ENCODE results near the gene NLRC3. TPM values are rescaled to one million over a fixed set of nuclear protein-coding genes. Genes with fewer than 3 reads are reported as not detected.

The NLRC3 gene
- total and polyA plus RNA-seq, 4 donors = 0.35 to 2.2 (median 1.0) TPM

DNA sequence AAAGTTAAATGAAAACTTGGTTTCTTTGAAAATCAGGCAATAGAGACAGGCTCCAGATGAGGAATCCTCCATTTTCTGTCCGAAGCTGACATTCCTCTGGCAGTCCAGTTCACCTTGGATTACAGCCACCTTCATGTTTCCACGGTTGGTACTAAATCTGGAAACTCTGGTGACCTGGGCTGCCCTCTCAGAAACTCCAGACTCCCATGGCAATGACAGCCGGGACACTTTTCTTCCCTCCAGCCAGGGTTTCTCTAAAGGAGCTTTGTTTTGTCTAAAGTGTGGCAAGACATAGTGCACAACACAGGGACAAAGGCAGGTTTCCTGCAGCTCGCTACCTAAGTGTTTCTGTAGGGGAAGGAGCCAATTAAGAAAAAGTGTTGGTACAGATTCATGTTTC lies 40.4 kb downstream of the NLRC3 start:
- Histone ChIP-seq H3K4me1 (ENCODE audit: control insufficient read depth in 4 of 4, insufficient read depth in 4 of 4, low read length in 3 of 4) (peaks cover 2 to 16% (median 10%) of the 10 kb centered on the region in 4 donors), H3K36me3 (ENCODE audit: control insufficient read depth in 4 of 4, insufficient read depth in 3 of 4, low read depth in 1 of 4, low read length in 3 of 4) (peaks cover 2 to 21% (median 7%) of the 10 kb centered on the region in 4 donors), H3K27ac (ENCODE audit: low read depth in 1 of 2, low read length in 2 of 2) (no peak overlapping the region), H3K4me3 (ENCODE audit: low read depth in 1 of 3, low read length in 3 of 3) (no peak overlapping the region), H3K9me3 (ENCODE audit: control insufficient read depth in 4 of 4, low read length in 3 of 4) (no peaks in the 10 kb centered on the region), H3K9ac (ENCODE audit: low read depth in 1 of 2, low read length in 2 of 2) (no peak overlapping the region), H3K27me3 (ENCODE audit: control insufficient read depth in 4 of 4, insufficient read depth in 4 of 4, low read length in 3 of 4) (no peaks in the 10 kb centered on the region)
- WGBS = 45% methylated on average over 4 of the region's 4 CpGs
- TF ChIP-seq GABPA (IDR thresholded peaks at IDR 0.05 in 1 of 2, conservative IDR thresholded peaks at IDR 0.05 in 1 of 2) (no peak), YY1 (IDR thresholded peaks at IDR 0.05) (peak; percentile 41), HNF4A (conservative IDR thresholded peaks at IDR 0.05) (peak in 1 of 2 donors; percentile 7), RXRA (IDR thresholded peaks at IDR 0.05) (peak; percentile 36 to 56), EGR1 (IDR thresholded peaks at IDR 0.05; ENCODE audit: low read depth in 2 of 2) (no peak), FOXA2 (IDR thresholded peaks at IDR 0.05) (no peak), FOXA1 (IDR thresholded peaks at IDR 0.05) (no peak)
- TF ChIP-seq, protein P1, sequence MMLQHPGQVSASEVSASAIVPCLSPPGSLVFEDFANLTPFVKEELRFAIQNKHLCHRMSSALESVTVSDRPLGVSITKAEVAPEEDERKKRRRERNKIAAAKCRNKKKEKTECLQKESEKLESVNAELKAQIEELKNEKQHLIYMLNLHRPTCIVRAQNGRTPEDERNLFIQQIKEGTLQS (IDR thresholded peaks at IDR 0.05) = no peak
- TF ChIP-seq, protein P2, sequence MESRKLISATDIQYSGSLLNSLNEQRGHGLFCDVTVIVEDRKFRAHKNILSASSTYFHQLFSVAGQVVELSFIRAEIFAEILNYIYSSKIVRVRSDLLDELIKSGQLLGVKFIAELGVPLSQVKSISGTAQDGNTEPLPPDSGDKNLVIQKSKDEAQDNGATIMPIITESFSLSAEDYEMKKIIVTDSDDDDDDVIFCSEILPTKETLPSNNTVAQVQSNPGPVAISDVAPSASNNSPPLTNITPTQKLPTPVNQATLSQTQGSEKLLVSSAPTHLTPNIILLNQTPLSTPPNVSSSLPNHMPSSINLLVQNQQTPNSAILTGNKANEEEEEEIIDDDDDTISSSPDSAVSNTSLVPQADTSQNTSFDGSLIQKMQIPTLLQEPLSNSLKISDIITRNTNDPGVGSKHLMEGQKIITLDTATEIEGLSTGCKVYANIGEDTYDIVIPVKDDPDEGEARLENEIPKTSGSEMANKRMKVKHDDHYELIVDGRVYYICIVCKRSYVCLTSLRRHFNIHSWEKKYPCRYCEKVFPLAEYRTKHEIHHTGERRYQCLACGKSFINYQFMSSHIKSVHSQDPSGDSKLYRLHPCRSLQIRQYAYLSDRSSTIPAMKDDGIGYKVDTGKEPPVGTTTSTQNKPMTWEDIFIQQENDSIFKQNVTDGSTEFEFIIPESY (IDR thresholded peaks at IDR 0.05) = no peak
- TF ChIP-seq, protein P3, sequence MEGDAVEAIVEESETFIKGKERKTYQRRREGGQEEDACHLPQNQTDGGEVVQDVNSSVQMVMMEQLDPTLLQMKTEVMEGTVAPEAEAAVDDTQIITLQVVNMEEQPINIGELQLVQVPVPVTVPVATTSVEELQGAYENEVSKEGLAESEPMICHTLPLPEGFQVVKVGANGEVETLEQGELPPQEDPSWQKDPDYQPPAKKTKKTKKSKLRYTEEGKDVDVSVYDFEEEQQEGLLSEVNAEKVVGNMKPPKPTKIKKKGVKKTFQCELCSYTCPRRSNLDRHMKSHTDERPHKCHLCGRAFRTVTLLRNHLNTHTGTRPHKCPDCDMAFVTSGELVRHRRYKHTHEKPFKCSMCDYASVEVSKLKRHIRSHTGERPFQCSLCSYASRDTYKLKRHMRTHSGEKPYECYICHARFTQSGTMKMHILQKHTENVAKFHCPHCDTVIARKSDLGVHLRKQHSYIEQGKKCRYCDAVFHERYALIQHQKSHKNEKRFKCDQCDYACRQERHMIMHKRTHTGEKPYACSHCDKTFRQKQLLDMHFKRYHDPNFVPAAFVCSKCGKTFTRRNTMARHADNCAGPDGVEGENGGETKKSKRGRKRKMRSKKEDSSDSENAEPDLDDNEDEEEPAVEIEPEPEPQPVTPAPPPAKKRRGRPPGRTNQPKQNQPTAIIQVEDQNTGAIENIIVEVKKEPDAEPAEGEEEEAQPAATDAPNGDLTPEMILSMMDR (IDR thresholded peaks at IDR 0.05; ENCODE audit: low read depth, low read length, missing input control) = no peak
- no peak for DNase-seq (ENCODE audit: low spot score)

DNA sequence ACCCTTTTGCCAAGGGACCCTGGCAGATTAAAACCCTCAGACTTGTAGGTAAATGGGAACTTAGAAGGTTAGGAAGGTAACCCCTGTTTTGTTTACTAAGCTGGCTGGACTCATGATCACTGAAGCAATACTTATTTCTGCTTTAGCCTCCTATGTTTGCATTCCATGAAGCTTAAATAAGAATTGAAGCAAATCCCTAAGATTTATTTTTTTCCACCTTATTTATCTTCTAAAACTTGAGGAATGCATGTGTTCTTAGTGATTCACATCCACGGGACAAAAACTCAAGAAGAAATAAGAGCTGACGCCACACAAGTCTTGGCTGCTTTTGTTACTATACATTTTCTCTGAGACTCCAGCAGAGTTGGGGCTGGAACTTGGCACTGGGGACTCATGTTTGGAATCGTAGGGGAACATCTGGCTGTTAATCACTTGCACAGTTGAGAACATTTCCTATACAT lies 40.9 kb downstream of the NLRC3 start:
- TF ChIP-seq HNF4A (conservative IDR thresholded peaks at IDR 0.05) = peak in 1 of 2 donors; percentile 18
- no peak for TF ChIP-seq GABPA (IDR thresholded peaks at IDR 0.05 in 1 of 2, conservative IDR thresholded peaks at IDR 0.05 in 1 of 2)
- H3K4me1 ChIP-seq (ENCODE audit: control insufficient read depth in 4 of 4, insufficient read depth in 4 of 4, low read length in 3 of 4) = peaks cover 2 to 16% (median 10%) of the 10 kb centered on the region in 4 donors
- peaks cover 2 to 21% (median 7%) of the 10 kb centered on the region in 4 donors for H3K36me3 ChIP-seq (ENCODE audit: control insufficient read depth in 4 of 4, insufficient read depth in 3 of 4, low read depth in 1 of 4, low read length in 3 of 4)
- no peak overlapping the region for H3K4me3 ChIP-seq (ENCODE audit: low read depth in 1 of 3, low read length in 3 of 3)
- no peak overlapping the region for H3K27ac ChIP-seq (ENCODE audit: low read depth in 1 of 2, low read length in 2 of 2)
- H3K9ac ChIP-seq (ENCODE audit: low read depth in 1 of 2, low read length in 2 of 2) = no peak overlapping the region
- no peak for DNase-seq (ENCODE audit: low spot score)
- no peaks in the 10 kb centered on the region for H3K9me3 ChIP-seq (ENCODE audit: control insufficient read depth in 4 of 4, low read length in 3 of 4)
- WGBS = 65% methylated on average over 3 of the region's 3 CpGs
- H3K27me3 ChIP-seq (ENCODE audit: control insufficient read depth in 4 of 4, insufficient read depth in 4 of 4, low read length in 3 of 4) = no peaks in the 10 kb centered on the region

DNA sequence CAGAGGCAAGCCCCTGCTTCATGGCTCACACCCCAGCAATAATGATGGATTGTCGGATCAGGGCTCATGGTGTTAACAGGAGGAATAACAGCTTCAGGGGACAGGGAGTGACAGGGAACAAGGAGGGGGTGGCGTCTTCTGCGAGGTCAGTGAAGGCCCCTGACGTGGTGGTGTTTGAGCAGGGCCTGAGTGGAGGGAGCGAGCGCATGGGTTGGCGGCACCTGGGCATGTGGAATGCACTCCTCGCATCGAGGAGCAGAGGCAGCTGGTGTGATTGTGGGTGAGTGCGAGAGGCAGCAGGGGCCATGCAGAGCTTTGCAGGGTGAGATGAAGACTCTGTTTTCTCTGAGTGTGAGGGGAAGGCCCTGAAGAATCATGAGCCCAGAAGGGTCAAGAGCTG lies 43.1 kb downstream of the NLRC3 start:
- Histone ChIP-seq H3K9me3 (ENCODE audit: control insufficient read depth in 4 of 4, low read length in 3 of 4) (no peaks in the 10 kb centered on the region), H3K27me3 (ENCODE audit: control insufficient read depth in 4 of 4, insufficient read depth in 4 of 4, low read length in 3 of 4) (no peaks in the 10 kb centered on the region), H3K9ac (ENCODE audit: low read depth in 1 of 2, low read length in 2 of 2) (no peak overlapping the region), H3K27ac (ENCODE audit: low read depth in 1 of 2, low read length in 2 of 2) (no peak overlapping the region), H3K4me3 (ENCODE audit: low read depth in 1 of 3, low read length in 3 of 3) (no peak overlapping the region), H3K4me1 (ENCODE audit: control insufficient read depth in 4 of 4, insufficient read depth in 4 of 4, low read length in 3 of 4) (peaks cover 2 to 16% (median 10%) of the 10 kb centered on the region in 4 donors), H3K36me3 (ENCODE audit: control insufficient read depth in 4 of 4, insufficient read depth in 3 of 4, low read depth in 1 of 4, low read length in 3 of 4) (peaks cover 2 to 28% (median 11%) of the 10 kb centered on the region in 4 donors)
- WGBS = 97% methylated on average over 10 of the region's 10 CpGs
- no peak for TF ChIP-seq HNF4G (IDR thresholded peaks at IDR 0.05)
- TF ChIP-seq HNF4A (conservative IDR thresholded peaks at IDR 0.05) = no peak
- no peak for TF ChIP-seq NR2F2 (IDR thresholded peaks at IDR 0.05)
- no peak for DNase-seq (ENCODE audit: low spot score)
